Measurements from ENCODE around the gene LBHD2.

DNA sequence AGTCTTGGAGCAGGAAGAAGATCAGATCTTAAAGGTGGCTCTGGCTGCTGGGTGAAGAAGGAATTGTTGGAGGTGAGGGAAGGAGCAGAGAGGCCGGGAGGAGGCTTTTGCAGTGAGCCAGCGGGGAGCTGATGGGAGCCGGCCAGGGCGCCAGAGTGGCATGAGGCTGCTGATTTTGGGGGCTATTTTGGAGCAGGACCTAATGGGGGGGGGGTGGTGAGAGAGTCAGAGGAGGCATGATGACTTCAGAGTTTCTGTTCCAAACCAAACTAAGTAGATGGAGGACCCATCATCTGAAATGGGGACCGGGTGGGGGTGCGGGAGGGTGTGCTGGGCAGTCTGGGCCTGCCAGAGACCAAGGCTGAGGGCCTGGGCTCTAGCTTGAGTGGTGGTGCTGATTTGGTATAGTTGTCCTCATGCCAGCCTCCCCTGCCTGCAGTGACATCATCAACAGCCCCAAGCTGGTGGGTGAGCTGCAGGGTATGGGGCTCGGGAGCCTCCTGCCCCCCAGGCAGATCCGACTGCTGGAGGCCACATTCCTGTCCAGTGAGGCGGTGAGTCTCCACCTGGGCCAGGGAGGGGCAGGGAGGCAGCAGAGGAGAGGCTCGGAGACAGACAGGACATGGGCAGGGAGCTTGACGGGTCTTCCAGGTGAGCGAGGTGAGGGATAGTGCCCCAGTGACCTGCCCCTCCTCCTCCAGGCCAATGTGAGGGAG lies 45.4 kb downstream of the LBHD2 start:
- TF ChIP-seq, protein P1, sequence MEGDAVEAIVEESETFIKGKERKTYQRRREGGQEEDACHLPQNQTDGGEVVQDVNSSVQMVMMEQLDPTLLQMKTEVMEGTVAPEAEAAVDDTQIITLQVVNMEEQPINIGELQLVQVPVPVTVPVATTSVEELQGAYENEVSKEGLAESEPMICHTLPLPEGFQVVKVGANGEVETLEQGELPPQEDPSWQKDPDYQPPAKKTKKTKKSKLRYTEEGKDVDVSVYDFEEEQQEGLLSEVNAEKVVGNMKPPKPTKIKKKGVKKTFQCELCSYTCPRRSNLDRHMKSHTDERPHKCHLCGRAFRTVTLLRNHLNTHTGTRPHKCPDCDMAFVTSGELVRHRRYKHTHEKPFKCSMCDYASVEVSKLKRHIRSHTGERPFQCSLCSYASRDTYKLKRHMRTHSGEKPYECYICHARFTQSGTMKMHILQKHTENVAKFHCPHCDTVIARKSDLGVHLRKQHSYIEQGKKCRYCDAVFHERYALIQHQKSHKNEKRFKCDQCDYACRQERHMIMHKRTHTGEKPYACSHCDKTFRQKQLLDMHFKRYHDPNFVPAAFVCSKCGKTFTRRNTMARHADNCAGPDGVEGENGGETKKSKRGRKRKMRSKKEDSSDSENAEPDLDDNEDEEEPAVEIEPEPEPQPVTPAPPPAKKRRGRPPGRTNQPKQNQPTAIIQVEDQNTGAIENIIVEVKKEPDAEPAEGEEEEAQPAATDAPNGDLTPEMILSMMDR (IDR thresholded peaks at IDR 0.05): no peak
- no peak for TF ChIP-seq EP300 (IDR thresholded peaks at IDR 0.05)
- no peak for TF ChIP-seq POLR2A (IDR thresholded peaks at IDR 0.05)
